Activated CD4-positive, alpha-beta T cell treated with anti-CD3 and anti-CD28 coated beads, Interleukin-2, amount 50 U/mL, for 16 hours (primary cell): Measurements from ENCODE around the gene TRIM31.

Experiments used
- DNase-seq: peaks from one replicate; pipeline ENCODE4 v3.0.0-alpha.2; 2020

Gene TRIM31

GRCh38 chr6:30074331-30075093, 38.4 kb downstream of the TRIM31 start:
- no peak for DNase-seq

DNA sequence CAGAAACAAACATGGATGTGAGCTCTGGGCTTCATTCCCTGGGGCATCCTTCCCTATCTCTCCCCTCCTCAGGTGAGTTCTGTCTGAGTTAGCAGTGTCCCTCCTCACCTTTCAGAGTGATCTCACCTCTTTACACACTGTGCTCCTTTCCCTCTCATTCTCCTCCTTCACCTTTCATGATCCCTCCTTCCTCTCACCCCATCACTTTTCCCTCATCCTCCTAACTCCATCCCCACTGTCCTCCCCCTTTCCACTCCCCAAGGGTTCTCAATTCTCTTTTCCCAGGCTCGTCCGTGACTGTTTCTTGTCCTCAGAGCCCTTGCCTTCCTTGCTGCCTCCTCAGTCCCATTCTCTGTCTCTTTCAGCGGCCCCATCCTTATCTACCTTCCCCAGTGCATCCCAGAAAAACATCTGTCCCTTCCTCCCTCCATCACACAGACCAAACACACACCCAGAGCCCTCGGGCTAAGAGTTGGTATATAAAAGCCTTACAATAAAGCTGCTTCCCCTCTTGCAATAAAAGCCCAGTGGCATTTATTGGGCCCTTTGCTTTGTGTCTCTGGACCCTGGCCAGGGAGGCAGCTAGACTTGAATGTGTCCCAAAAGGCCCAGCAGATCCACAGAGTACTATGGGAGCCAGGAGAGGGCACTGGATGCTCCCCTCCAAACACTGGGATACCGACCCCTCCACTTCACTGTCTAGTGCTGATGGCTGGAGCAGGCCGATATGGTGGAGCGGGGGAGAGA, 39.2 kb downstream of the TRIM31 start:
- no peak for DNase-seq

GRCh38 chr6:30071858-30072257, 41.0 kb downstream of the TRIM31 start:
- no peak for DNase-seq

- DNase-seq: no peak
Measured at GRCh38 chr6:30071081-30071818, 41.6 kb downstream of the TRIM31 start.

DNA sequence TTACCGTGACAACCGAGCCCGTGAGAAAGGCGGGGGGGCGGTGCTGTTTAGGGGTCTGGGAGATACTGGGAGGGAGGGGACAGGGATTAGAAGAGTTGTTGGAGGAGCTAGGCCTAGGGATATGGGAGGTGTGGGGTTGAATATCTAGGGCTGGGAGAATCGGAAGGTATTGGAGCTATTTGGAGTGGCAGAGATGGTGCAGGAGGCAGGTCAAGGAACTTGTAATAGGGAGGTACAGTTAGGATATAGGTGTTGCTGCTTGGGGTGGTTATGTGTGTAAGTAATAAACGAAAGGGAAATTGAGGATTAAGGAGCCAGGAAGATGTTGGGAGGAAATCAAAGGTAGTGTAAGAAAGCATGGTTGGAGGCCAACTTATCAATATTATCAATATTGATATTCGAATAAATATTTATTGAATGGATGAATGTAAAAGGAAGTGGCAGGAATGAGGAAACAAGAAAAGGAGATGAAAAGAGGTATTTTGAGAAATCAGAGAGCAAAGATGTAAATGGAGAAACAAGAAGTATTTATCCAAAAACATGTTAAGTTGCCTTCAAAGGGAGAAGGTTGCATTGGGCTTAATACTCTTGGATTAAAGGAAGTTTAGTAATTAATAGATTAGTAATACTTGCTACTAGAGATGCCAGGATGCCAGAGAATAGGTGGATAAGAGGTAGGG, 45.3 kb downstream of the TRIM31 start:
- no peak for DNase-seq

DNA sequence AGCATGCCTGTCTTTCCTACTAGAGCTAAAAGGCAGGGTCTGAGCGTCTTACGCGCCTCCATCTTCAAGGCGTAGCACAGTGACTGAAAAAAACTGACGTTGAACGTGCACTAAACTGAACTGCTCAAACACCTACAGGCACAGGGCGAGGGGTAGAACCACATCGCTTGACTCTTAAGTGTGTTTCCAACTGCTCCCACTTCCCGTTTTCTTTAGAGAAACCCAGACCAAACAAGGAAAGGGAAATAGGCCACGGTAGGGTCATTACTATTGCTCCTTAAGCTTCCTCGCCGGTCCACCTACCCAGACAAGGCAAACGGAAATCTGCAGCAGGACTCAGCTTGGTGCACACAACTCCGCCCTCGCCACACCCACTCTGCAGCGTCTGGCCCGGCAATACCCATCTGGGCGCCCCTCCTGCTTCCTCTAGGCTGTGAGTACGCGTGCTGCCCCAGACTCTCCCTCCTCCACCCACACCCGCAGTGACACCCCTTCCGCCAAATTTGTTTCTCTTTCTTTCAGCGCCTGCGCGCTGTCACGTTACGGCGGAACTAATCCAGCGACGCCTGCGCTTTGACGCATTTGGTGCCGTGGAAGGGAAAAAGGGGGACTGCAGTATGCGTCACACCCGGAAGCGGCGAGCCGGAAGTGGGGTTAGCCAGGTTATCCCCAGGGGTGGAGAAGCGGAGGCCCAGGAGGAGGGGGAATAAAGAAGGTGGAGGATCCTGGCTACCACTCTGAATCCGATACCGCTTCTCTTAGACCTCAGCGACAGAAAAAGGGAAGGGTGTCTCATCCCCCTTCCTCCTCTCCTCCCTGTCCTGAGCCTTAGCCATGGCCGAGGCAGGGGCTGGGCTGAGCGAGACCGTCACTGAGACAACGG, 46.1 kb downstream of the TRIM31 start, which contains the start of gene PPP1R11:
Gene PPP1R11, plus strand, starts transcription at position 622 of the 883 bp plus-strand sequence. Its CDS starts 213 bp downstream, at position 835.
- peak; percentile 99 for DNase-seq

- no peak for DNase-seq
Measured at GRCh38 chr6:30066082-30066481, 46.8 kb downstream of the TRIM31 start.

DNA sequence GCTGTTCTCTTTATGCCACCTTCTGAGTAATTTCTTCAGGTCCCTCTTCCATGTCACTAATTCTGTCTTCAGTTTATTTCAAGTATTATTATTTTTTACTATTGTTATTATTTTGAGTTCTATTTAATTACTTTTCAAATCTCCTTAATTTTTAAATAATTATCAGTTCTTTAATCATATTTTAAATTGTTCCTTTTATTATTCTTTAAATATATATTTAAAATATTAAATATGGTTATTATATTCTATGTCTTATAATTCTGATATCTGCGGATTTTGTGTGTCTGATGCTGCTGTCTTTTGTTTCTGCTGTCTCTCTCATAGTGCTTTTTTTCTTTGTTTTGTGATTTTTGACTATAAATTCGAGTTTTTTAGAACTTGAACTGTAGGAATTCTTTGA, 49.6 kb downstream of the TRIM31 start:
- DNase-seq: no peak

DNA sequence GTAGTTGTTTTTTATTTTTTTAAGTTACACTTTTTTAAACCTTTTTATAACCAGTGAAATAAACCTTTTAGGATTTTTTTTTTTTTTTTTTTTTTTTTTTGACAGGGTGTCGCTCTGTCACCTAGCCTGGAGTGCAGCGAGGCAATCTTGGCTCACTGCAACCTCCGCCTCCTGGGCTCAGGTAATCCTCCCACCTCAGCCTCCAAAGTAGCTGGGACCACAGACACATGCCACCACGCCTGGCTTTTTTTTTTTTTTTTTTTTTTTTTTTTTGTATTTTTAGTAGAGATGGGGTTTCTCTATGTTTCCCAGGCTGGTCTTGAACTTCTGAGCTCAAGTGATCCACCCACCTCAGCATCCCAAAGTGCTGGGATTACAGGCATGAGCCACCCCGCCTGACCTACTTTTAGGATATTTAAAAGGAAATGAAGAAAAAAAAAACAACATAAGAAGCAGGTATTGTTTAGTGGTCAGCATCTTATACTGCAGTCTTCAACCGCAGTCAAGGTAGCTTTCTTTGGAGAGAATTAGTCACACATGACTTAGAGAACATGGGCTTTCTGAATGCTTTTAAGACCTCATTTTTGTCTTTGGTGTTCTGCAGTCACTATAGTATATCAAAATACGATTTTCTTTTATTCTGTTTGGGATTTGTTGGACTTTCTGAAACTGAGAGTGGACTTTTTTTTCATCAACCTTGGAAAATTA, 50.3 kb downstream of the TRIM31 start:
- peak; percentile 42 for DNase-seq

DNA sequence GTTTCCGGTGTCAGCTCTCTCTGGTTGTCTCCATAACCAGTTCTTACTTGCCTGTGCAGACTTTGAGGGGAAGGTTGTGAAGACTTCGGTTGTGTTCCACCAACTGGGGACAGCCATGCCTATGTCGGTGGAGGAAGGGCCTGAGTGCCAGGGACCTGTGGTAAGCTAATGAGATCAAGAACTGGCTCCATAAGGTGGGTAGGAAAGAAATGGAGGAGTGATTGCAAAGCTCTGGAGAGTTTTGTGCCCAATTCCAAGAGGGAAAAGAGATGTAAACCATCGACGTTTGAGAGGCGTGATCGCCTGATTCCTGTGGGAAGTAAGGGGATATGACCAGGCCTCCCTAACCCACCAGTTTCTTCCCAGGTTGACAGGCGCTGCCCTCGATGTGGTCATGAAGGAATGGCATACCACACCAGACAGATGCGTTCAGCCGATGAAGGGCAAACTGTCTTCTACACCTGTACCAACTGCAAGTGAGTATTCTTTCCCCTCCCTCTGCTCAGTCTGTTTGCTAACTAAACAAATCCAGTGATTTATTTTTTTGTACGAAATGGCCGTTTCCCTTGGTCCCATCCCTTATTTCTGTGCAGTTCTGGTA, 50.9 kb downstream of the TRIM31 start:
- peak; percentile 60 for DNase-seq

GRCh38 chr6:30061092-30061857, 51.6 kb downstream of the TRIM31 start, which contains the start of gene POLR1H:
Gene POLR1H (plus strand): TSS chr6:30061265. CDS start chr6:30061525, 260 bp downstream.
- peak; percentile 94 for DNase-seq

DNA sequence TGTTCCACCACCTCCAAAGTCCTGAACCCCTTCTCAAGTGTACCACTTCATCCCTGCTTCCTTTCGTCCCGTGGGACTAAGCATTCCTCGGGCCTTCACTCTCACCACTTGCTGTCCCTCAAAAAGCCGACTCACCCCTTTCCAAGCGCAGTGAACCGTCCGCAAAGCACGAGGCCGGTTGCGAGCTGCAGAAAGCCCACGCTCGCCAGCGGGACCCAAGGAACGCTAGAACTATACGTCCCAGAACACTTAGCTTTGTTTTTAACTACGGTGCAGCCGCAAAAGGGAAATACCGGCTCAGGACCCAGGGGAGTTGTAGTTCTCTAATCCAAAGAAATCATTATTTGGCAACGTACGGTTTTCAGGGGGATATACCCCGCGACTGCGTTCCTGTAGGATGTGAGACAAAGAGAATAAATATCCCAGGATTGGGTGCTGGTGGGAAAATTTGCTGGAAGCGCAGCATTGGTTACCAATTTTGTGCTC, 52.2 kb downstream of the TRIM31 start:
- DNase-seq: no peak

DNA sequence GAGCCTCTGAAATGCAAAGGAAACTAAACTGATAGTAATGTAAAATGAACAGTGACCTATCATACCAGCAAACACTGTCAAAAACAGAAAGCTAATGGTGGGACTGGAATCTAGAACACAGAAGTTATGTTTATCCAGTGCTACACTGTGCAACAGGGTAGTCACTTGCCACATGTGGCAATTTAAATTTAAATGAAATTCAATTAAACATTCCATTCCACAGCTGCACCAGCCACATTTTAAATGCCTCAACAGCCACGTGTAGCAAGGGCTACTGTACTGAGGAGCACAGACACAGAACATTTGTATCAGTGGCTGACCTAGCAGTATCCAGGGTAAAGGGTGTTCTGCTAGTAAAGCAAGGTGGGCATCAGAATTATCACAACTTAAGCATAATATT, 57.4 kb downstream of the TRIM31 start:
- no peak for DNase-seq

DNA sequence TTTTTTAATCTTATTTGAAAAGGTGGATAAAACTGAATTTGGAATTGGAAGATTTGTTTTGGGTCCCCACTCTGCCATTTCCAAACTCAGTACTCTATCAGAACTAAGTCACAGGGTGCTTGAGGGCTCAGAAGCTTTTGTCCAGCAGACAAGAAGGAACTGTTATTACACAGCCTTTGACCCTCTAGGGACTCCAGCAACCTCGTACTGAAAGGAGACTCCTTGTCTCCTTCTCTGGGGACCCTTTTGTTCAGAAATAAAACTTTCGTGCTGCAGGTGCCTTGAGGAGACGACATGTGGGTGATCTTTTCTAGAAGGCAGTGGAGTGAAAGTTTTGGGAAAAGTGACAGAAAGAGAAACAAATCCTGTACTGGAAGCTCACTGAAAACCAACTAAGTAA, 59.2 kb downstream of the TRIM31 start:
- DNase-seq: no peak
